Right ventricle myocardium superior (tissue), 1 donor: Measurements from ENCODE around the gene OMP. TPM values are rescaled to one million over a fixed set of nuclear protein-coding genes. Genes with fewer than 3 reads are reported as not detected.
"Not testable (repeated sequence)": the region's sequence is repeated elsewhere in the genome, so short reads cannot be mapped to it uniquely, and the experiment has no call there.

Experiments used
- ATAC-seq: fragments of 200-7000 bp; cut with Tn5 transposase; one replicate; pipeline ENCODE4 v1.9.1; 2020; ENCODE audit warnings: mild to moderate bottlenecking; ENCODE audit not compliant: poor library complexity
- DNase-seq: peaks from one replicate; pipeline ENCODE4 v3.0.0-alpha.2; 2020
- intact Hi-C: fragments of 100-400 bp; cut with DNase I; formaldehyde crosslinking; loops from one replicate; pipeline ENCODE4 v1.11.2; 2022
- long read RNA-seq: library from polyadenylated mRNA; unstranded; transcript quantifications from one replicate; pipeline ENCODE4 v2.0.0, GENCODE V29; 2021
- total RNA-seq: library from RNA; stranded (reverse); fragmentation: NEBNext Ultra II Directional; extraction: Animal tissue kit (Norgen Biotek cat#: 25700); gene quantifications from one replicate; pipeline ENCODE4 v1.2.1, GENCODE V29; 2021
- donor health status: DM: no; HTN: yes; CAD: no; lungs with severe emphysema.

Gene OMP, protein sequence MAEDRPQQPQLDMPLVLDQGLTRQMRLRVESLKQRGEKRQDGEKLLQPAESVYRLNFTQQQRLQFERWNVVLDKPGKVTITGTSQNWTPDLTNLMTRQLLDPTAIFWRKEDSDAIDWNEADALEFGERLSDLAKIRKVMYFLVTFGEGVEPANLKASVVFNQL
- total RNA-seq: not detected
- long read RNA-seq: 0 reads

DNA sequence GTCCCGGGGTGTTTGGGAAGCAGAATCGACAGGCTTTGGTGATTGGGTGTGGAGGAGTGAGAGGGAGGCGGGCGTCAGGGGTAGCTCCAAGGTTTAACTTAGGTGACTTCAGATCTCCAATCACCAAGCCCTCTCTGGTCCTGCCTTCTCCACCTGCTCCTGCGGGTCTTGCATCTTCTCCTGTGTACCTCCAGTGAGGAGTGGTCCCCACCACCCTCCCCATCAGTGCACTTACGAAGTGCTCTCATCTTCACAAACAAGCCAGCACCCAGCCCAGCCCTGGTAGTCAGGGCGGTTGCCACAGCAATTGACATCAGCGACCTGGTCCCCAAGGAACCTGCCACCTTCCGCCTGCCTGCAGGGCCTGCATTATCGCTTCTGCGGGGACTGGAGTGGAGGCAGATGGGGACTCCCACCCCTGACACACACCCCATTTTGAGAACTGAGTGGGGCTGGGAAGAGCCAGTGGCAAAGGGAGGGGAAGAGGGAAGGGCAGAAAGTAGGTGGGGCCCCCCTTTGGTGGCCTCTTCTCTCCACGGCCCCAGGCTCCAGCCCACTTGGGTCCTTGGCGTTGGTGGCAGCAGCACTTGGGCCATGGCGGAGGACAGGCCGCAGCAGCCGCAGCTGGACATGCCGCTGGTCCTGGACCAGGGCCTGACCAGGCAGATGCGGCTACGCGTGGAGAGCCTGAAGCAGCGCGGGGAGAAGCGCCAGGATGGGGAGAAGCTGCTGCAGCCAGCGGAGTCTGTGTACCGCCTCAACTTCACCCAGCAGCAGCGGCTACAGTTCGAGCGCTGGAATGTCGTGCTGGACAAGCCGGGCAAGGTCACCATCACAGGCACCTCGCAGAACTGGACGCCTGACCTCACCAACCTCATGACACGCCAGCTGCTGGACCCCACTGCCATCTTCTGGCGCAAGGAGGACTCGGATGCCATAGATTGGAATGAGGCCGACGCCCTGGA lies at the start of gene OMP:
Gene OMP, plus strand, starts transcription at position 595 of the 965 bp plus-strand sequence. Its CDS starts 0 bp downstream, at position 595.
- ATAC-seq (no peak), DNase-seq (peak; percentile 24)
- intact Hi-C loops: no loop called here

- no peak for ATAC-seq
- intact Hi-C loops: no loop called here
Measured at GRCh38 chr11:77053217-77054015, 49.2 kb upstream of the OMP start.

DNA sequence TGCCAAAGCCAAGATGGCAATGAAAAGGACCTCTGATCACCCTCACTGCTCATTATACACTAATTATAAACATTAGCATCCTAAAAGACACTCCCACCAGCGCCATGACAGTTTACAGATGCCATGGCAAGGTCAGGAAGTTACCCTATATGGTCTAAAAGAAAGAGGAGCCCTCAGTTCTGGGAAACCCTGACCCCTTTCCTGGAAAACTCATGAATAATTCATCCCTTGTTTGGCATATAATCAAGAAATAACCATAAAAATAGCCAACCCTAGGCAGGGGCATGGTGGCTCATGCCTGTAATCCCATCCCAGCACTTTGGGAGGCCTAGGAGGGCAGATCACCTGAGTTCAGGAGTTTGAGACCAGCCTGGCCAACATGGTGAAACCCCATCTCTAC lies 48.6 kb upstream of the OMP start:
- intact Hi-C loops: no loop called here
- no peak for ATAC-seq
- no peak for DNase-seq

More at GRCh38 chr11:77053217-77054015, 49.2 kb upstream of the OMP start:
- no peak for DNase-seq

- intact Hi-C loops: no loop called here
- DNase-seq: no peak
- no peak for ATAC-seq
Measured at GRCh38 chr11:77055101-77055561, 47.5 kb upstream of the OMP start.

- ATAC-seq (no peak), DNase-seq (no peak)
- intact Hi-C loops: no loop called here
Measured at GRCh38 chr11:77055913-77056312, 46.7 kb upstream of the OMP start.

- DNase-seq (no peak), ATAC-seq (no peak)
- intact Hi-C loops: no loop called here
Measured at GRCh38 chr11:77056814-77057402, 45.7 kb upstream of the OMP start.

GRCh38 chr11:77057938-77058474 lies 44.6 kb upstream of the OMP start:
- intact Hi-C loops: no loop called here
- DNase-seq (no peak), ATAC-seq (no peak)

DNA sequence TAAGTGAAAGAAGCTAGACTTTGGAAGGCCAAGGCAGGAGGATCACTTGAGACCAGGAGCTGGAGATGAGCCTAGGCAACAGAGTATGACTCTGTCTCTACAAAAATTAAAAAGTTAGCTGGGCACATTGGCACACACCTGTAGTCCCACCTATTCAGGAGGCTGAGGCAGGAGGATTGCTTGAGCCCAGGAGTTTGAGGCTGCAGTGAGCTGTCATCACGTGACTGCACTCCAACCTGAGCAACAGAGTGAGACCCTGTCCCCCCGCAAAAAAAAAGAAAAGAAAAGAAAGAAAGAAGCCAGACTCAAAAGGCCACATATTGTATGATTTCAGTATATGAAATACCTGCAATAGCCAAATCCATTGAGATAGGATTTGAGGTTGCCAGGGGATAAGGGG lies 43.7 kb upstream of the OMP start:
- no peak for DNase-seq
- intact Hi-C loops: no loop called here
- no peak for ATAC-seq

DNA sequence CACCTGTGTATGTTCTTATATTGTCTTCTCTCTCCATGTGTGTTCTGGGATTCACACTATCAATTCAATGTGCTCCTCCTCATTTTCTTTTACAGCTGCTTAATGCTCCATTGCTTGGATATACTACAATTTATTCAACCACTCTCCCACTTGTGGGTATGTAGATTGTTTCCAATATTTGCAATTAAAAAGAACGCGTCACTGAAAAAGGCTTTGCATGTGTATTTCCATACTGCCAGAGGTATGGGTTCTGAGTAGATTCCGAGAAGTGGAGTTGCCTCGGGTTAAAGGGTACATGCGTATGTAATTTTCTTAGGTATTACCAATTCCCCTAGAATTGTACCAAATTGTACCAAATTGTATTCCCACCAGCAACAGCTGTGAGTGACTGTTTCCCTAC lies 42.8 kb upstream of the OMP start:
- intact Hi-C loops: no loop called here
- DNase-seq: no peak
- ATAC-seq: no peak

DNA sequence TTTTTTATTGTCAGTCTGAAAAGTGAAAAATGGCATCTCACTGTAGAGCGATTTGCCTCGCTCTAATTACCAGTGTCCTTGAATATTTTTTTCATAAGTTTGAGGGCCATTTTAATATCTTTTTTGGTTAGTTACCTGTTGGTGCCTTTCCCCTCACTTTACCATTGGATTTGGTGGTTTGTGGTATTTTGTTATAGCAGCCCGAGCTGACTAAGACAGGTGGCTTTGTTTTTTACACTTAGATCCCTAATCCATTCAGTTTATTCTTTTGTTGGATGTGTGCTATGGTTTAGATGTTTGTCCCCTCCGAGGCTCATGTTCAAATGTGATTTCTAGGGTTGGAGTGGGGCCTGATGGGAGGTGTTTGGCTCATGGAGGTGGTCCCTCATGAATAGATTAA lies 42.4 kb upstream of the OMP start:
- no peak for ATAC-seq

GRCh38 chr11:77061258-77061657 lies 41.4 kb upstream of the OMP start:
- intact Hi-C loops, ATAC-seq, DNase-seq: not testable (repeated sequence)

More for the DNA sequence above, 42.4 kb upstream of the OMP start:
- intact Hi-C loops: no loop called here
- no peak for DNase-seq

- DNase-seq (no peak), ATAC-seq (no peak)
- intact Hi-C loops: no loop called here
Measured at GRCh38 chr11:77062924-77063323, 39.7 kb upstream of the OMP start.

- ATAC-seq (no peak), DNase-seq (no peak)
- intact Hi-C loops: no loop called here
Measured at GRCh38 chr11:77063407-77063806, 39.2 kb upstream of the OMP start.

GRCh38 chr11:77063861-77064260 lies 38.8 kb upstream of the OMP start:
- ATAC-seq (no peak), DNase-seq (no peak)
- intact Hi-C loops: no loop called here

GRCh38 chr11:77064648-77065217 lies 37.9 kb upstream of the OMP start:
- no peak for ATAC-seq
- no peak for DNase-seq
- intact Hi-C loops: no loop called here

DNA sequence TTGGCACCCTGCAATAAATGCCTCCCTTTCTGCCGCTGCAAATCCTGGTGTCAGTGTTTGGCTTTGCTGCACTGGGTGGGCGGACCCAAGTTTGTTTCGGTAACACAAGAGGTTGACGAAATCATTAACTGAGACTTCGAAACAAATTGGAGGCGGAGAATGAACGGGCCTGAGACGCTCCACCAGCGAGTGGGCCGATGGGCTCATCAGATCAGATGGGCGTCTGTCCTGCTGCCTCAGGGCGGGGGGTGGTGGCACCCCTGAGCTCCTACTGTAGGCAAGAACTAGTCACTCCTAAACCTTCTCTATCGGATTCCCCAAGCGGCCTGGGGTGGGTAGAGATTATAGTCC lies 36.8 kb upstream of the OMP start:
- intact Hi-C loops: no loop called here
- ATAC-seq (peak; percentile 22), DNase-seq (peak; percentile 72)

GRCh38 chr11:77066229-77067042 lies 36.2 kb upstream of the OMP start, which contains the start of gene CAPN5:
TSS of gene CAPN5 (plus strand) at chr11:77066971. CDS start at chr11:77084887, 17,916 bp downstream.
- ATAC-seq: peak; percentile 99
- peak; percentile 95 for DNase-seq
- intact Hi-C loops: no loop called here
